ENCODE results near the gene OTUD5. TPM values are rescaled to one million over a fixed set of nuclear protein-coding genes. Genes with fewer than 3 reads are reported as not detected.

The OTUD5 gene
- total RNA-seq, 1 donor from 2014 or later, result 16.7 TPM

- intact Hi-C loops (cut with DNase I), result loop anchor here (10.0 kb wide), 1 partner anchor 60 kb away; no protein-coding TSS in a partner anchor
- ATAC-seq (ENCODE audit: poor library complexity) (no peak), DNase-seq (no peak)
Measured at GRCh38 chrX:48974574-48974973, 17.2 kb upstream of the OTUD5 start.

GRCh38 chrX:48974033-48974432 is 16.6 kb upstream of the OTUD5 start:
- intact Hi-C loops (cut with DNase I), result loop anchor here (10.0 kb wide), 1 partner anchor 61 kb away; no protein-coding TSS in a partner anchor
- no peak for ATAC-seq (ENCODE audit: poor library complexity)
- no peak for DNase-seq

- peak; percentile 49 for DNase-seq
- peak; percentile 69 for ATAC-seq (ENCODE audit: poor library complexity)
Measured at GRCh38 chrX:48972220-48973164, 15.1 kb upstream of the OTUD5 start.

GRCh38 chrX:48971249-48972219 is 14.1 kb upstream of the OTUD5 start, which contains the start of gene KCND1:
TSS of gene KCND1 (minus strand) at chrX:48971844. CDS start at chrX:48970271, 1,573 bp downstream.
- DNase-seq (peak; percentile 57), ATAC-seq (ENCODE audit: poor library complexity) (peak; percentile 60)
- intact Hi-C loops (cut with DNase I), result loop anchor here (10.0 kb wide), 1 partner anchor 63 kb away; no protein-coding TSS in a partner anchor

More at GRCh38 chrX:48972220-48973164, 15.1 kb upstream of the OTUD5 start:
- intact Hi-C loops (cut with DNase I), result loop anchor here (10.0 kb wide), 1 partner anchor 62 kb away; no protein-coding TSS in a partner anchor

- no peak for ATAC-seq (ENCODE audit: poor library complexity)
- intact Hi-C loops (cut with DNase I), result no loop called here
- DNase-seq, result no peak
Measured at GRCh38 chrX:48969471-48969870, 12.1 kb upstream of the OTUD5 start.

- DNase-seq (no peak), ATAC-seq (ENCODE audit: poor library complexity) (no peak)
- intact Hi-C loops (cut with DNase I), result no loop called here
Measured at GRCh38 chrX:48968377-48968776, 11.0 kb upstream of the OTUD5 start.

- DNase-seq (no peak), ATAC-seq (ENCODE audit: poor library complexity) (no peak)
- intact Hi-C loops (cut with DNase I), result no loop called here
Measured at GRCh38 chrX:48966796-48967579, 9.6 kb upstream of the OTUD5 start.

GRCh38 chrX:48965959-48966358 is 8.6 kb upstream of the OTUD5 start:
- no peak for DNase-seq
- intact Hi-C loops (cut with DNase I), result no loop called here
- ATAC-seq (ENCODE audit: poor library complexity), result no peak

GRCh38 chrX:48961585-48962091 is 4.2 kb upstream of the OTUD5 start:
- ATAC-seq (ENCODE audit: poor library complexity) (no peak), DNase-seq (peak; percentile 42)
- intact Hi-C loops (cut with DNase I), result no loop called here

- intact Hi-C loops (cut with DNase I), result no loop called here
- DNase-seq (no peak), ATAC-seq (ENCODE audit: poor library complexity) (no peak)
Measured at GRCh38 chrX:48960291-48960690, 2.9 kb upstream of the OTUD5 start.

GRCh38 chrX:48958635-48959094 is 1.3 kb upstream of the OTUD5 start:
- intact Hi-C loops (cut with DNase I), result no loop called here
- peak; percentile 59 for DNase-seq
- ATAC-seq (ENCODE audit: poor library complexity), result peak; percentile 5

- intact Hi-C loops (cut with DNase I), result no loop called here
Measured at GRCh38 chrX:48957827-48958634, 624 bp upstream of the OTUD5 start.

GRCh38 chrX:48956728-48957414 is 536 bp downstream of the OTUD5 start:
- DNase-seq (peak; percentile 42), ATAC-seq (ENCODE audit: poor library complexity) (no peak)
- intact Hi-C loops (cut with DNase I), result no loop called here

More at GRCh38 chrX:48957827-48958634, 624 bp upstream of the OTUD5 start:
- DNase-seq, result peak; percentile 96
- ATAC-seq (ENCODE audit: poor library complexity), result peak; percentile 93

- intact Hi-C loops (cut with DNase I), result no loop called here
- ATAC-seq (ENCODE audit: poor library complexity) (no peak), DNase-seq (no peak)
Measured at GRCh38 chrX:48948589-48948988, 8.8 kb downstream of the OTUD5 start.

GRCh38 chrX:48945517-48946348 is 11.7 kb downstream of the OTUD5 start:
- peak; percentile 56 for ATAC-seq (ENCODE audit: poor library complexity)
- intact Hi-C loops (cut with DNase I), result no loop called here
- peak; percentile 47 for DNase-seq

GRCh38 chrX:48942895-48943294 is 14.5 kb downstream of the OTUD5 start:
- no peak for DNase-seq
- no peak for ATAC-seq (ENCODE audit: poor library complexity)
- intact Hi-C loops (cut with DNase I), result no loop called here
